HG03280 (cell line): ENCODE results near the gene SPINK14.

ENCODE experiments used
- ATAC-seq: cut with Tn5 transposase; IDR thresholded peaks from one replicate; pipeline ENCODE4 v1.9.1; 2021; ENCODE audit warnings: mild to moderate bottlenecking, moderate library complexity; ENCODE audit not compliant: unreplicated experiment

Gene SPINK14

DNA sequence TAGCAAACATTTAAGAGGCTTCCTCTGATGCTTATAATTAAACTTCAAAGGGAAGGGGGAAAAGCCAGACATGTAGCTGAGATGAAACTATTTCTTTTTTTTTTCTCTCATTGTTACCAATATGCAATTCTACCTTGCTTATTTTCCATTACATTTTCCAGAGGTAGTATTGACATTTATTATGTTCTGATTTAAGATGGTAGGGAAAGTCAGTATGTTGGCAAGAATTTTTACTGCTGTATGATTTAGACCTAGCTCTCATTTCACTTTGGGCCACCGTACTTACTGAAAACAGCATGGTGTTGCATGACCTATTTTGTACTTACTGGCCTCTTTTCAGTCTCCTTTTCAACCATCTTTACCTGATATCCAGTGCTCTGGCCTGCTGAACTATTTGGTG, 24.9 kb downstream of the SPINK14 start:
- ATAC-seq: no peak

GRCh38 chr5:148201151-148201550, 32.8 kb downstream of the SPINK14 start:
- ATAC-seq: no peak

DNA sequence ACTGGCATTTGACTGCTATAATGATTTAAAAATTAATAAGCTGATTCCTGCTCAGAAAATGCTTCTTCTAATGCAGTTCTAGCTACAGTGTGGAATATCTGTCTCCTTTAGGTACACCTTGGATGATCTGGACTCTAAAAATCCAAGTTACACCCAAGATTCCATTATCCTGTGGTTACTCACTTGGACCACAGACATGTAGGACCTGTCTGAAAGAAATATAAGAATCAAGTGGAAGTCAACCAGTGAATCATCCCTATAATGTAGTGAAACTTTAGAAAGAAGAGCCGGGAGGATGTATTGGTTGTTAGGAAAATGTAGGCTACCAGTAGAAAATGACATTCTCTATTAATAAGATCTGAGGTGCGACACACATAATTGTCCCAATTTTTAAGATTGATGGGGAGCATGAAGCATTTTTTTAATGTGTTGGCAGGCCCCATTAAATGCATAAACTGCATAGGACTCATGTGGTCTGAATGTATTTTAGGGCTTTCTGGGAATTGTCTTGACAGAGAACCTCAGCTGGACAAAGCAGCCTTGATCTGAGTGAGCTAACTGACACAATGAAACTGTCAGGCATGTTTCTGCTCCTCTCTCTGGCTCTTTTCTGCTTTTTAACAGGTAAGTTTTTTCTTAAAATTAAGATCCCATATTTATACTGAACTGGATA, 34.3 kb downstream of the SPINK14 start, which contains the start of gene SPINK6:
Gene SPINK6, plus strand, starts transcription at position 512 of the 673 bp plus-strand sequence. Its CDS starts 55 bp downstream, at position 567.
- ATAC-seq: no peak

DNA sequence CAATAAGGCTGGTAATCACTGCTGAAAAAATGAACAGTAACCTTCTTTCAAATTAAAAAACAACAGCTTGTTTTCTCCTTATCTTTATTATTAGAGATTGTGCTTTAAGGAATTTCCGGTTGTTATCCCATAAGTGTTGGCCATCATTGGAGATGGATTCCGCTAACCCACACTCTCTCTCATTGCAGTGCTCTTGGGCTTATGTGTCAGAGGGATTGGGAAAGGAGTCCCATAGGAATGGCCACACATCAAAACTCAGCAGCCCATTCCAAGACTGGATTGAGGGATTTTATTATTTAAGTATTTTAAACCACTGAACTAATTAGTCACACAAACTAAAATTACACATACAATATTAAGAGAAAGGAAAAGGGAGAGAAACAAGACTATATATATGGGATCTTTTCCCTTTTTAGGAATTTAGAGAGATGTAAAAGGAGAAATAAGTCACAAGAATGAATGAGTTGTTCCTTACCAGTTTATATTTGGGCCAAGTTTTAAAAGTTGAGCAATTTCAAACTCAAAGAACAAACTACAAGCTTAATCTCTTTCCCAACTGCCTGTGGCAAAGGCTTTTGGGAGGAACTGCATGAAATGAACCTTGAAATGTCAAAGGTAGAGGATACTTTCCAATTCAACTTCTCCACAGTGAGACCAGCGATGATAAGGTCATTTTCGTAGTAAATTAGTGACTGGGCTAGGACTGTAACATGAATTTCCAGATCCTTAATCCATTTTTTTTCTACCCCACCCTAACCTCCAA, 36.9 kb downstream of the SPINK14 start:
- no peak for ATAC-seq

GRCh38 chr5:148205865-148206264, 37.5 kb downstream of the SPINK14 start:
- no peak for ATAC-seq

- no peak for ATAC-seq
Measured at GRCh38 chr5:148206620-148207019, 38.3 kb downstream of the SPINK14 start.

GRCh38 chr5:148208226-148208625, 39.9 kb downstream of the SPINK14 start:
- no peak for ATAC-seq

GRCh38 chr5:148209151-148209770, 40.9 kb downstream of the SPINK14 start:
- ATAC-seq: no peak

- ATAC-seq: no peak
Measured at GRCh38 chr5:148214665-148215185, 46.4 kb downstream of the SPINK14 start.

DNA sequence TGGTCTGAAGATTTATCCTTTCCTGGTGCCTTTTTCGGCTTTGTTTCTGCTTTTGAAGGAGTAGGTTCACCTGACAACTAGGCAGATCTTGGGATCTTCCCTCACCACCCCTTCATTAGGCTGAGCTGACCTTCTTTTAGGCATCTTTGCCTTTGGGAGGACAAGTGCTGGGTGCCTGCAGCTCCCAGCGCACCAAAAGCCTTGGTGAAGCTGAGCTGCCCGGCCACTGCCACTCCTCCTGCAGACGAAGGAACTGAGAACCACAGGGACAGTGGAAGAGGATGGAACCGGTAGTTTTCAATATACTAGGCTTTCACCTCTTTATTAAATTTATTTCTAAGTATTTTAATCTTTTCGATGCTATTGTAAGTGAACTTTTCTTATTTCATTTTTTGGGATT, 53.2 kb downstream of the SPINK14 start:
- no peak for ATAC-seq

DNA sequence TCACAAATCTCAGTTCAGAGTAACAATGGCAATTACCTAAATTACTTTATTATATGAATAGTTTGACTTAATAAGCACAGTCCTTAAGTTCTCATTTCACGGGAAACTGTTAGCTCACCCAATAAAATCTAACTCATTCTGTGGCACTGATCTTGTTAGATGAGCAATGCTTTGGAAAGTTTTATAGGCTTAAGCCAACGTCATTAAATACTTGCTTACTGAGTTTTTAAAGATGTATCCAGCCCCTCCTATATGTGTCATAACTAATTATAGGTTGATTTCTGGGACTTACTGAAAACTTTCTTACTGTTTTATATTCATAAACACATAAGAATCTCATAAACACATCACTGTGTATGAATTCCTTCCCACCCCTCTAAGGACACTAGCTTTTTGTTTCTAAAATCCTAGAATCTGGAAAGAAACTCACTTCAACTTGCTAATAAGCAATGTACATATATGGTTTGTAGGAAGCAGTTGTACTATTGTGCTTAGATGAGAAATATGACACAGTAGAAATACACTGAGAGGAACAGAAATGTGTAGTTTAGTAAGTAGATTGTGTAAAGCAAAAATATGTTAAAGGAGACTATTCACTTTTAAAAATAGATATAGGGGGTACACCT, 55.9 kb downstream of the SPINK14 start:
- ATAC-seq: no peak
